Trophoblast cell (in vitro differentiated cells and primary cell): ENCODE results near the gene DNAH9. TPM values are rescaled to one million over a fixed set of nuclear protein-coding genes. Genes with fewer than 3 reads are reported as not detected.

ENCODE experiments used
- DNase-seq, 2 donors: peaks; one replicate each; pipeline ENCODE4 v3.0.0-alpha.2; 2016
- H2AFZ ChIP-seq: 2 replicates; pipeline ENCODE4 v1.6.1; 2013; ENCODE audit warnings: low read length, moderate library complexity, mild to moderate bottlenecking; ENCODE audit not compliant: insufficient read depth, poor library complexity
- H2AK5ac ChIP-seq: 2 replicates; pipeline ENCODE4 v1.6.1; 2013; ENCODE audit warnings: mild to moderate bottlenecking, low read length
- H2BK120ac ChIP-seq: 2 replicates; pipeline ENCODE4 v1.6.1; 2013; ENCODE audit warnings: low read length, mild to moderate bottlenecking, moderate library complexity; ENCODE audit not compliant: insufficient read depth, poor library complexity
- H2BK12ac ChIP-seq: 2 replicates; pipeline ENCODE4 v1.6.1; 2013; ENCODE audit warnings: mild to moderate bottlenecking, low read length, moderate library complexity
- H2BK5ac ChIP-seq: 2 replicates; pipeline ENCODE4 v1.6.1; 2013; ENCODE audit warnings: low read length, low read depth, moderate library complexity, mild to moderate bottlenecking; ENCODE audit not compliant: poor library complexity
- H3K14ac ChIP-seq: 2 replicates; pipeline ENCODE4 v1.6.1; 2013; ENCODE audit warnings: mild to moderate bottlenecking, low read length
- H3K18ac ChIP-seq: 2 replicates; pipeline ENCODE4 v1.6.1; 2013; ENCODE audit warnings: mild to moderate bottlenecking, low read length
- H3K23ac ChIP-seq: 2 replicates; pipeline ENCODE4 v1.6.1; 2013; ENCODE audit warnings: low read length
- H3K27ac ChIP-seq: 2 replicates; pipeline ENCODE4 v1.5.1; 2013; ENCODE audit warnings: low read depth, mild to moderate bottlenecking, inconsistent platforms, low read length, moderate library complexity
- H3K27me3 ChIP-seq: 2 replicates; pipeline ENCODE4 v1.6.1; 2013; ENCODE audit warnings: inconsistent platforms, mild to moderate bottlenecking, low read length, moderate library complexity; ENCODE audit not compliant: insufficient read depth
- H3K36me3 ChIP-seq, 2 experiments: 1 replicate in 1 of 2; 2 replicates in 1 of 2; pipeline ENCODE4 v1.6.1; 2013; ENCODE audit warnings: low read length in 2 of 2, mild to moderate bottlenecking in 2 of 2, moderate library complexity in 1 of 2; ENCODE audit not compliant: insufficient read depth in 2 of 2, control insufficient read depth in 1 of 2
- H3K4ac ChIP-seq: 2 replicates; pipeline ENCODE4 v1.6.1; 2013; ENCODE audit warnings: low read depth, mild to moderate bottlenecking, low read length, moderate library complexity
- H3K4me1 ChIP-seq, 2 experiments: 1 replicate in 1 of 2; 2 replicates in 1 of 2; pipeline ENCODE4 v1.6.1; 2013; ENCODE audit warnings: low read length in 2 of 2, mild to moderate bottlenecking in 2 of 2, moderate library complexity in 1 of 2; ENCODE audit not compliant: insufficient read depth in 2 of 2, control insufficient read depth in 1 of 2
- H3K4me2 ChIP-seq: 2 replicates; pipeline ENCODE4 v1.6.1; 2013; ENCODE audit warnings: inconsistent platforms, mild to moderate bottlenecking, low read length, moderate library complexity
- H3K4me3 ChIP-seq: 2 replicates; pipeline ENCODE4 v1.5.1; 2013; ENCODE audit warnings: mild to moderate bottlenecking, low read depth, low read length, inconsistent platforms
- H3K79me1 ChIP-seq: one replicate; pipeline ENCODE4 v1.6.1; 2013; ENCODE audit warnings: low read length
- H3K79me2 ChIP-seq: 2 replicates; pipeline ENCODE4 v1.6.1; 2013; ENCODE audit warnings: low read length, mild to moderate bottlenecking; ENCODE audit not compliant: control insufficient read depth, insufficient read depth, poor library complexity
- H3K9ac ChIP-seq: 2 replicates; pipeline ENCODE4 v1.6.1; 2013; ENCODE audit warnings: mild to moderate bottlenecking, low read length
- H3K9me3 ChIP-seq: 2 replicates; pipeline ENCODE4 v1.6.1; 2013; ENCODE audit warnings: low read depth, mild to moderate bottlenecking, control low read depth, inconsistent platforms, low read length; ENCODE audit not compliant: insufficient read depth
- H4K12ac ChIP-seq: 2 replicates; pipeline ENCODE4 v1.6.1; 2013; ENCODE audit warnings: low read depth, mild to moderate bottlenecking, low read length, moderate library complexity
- H4K8ac ChIP-seq: 2 replicates; pipeline ENCODE4 v1.6.1; 2013; ENCODE audit warnings: low read depth, mild to moderate bottlenecking, low read length, moderate library complexity
- H4K91ac ChIP-seq: one replicate; pipeline ENCODE4 v1.6.1; 2013; ENCODE audit warnings: low read depth, mild to moderate bottlenecking, low read length, moderate library complexity
- WGBS: extraction: QIAGEN DNeasy Blood & Tissue Kit; methylation state at CpG from one replicate; pipeline ENCODE4 v1.1.7; 2013; ENCODE audit warnings: missing lambda C conversion rate; ENCODE audit not compliant: insufficient read length, insufficient coverage; ENCODE audit errors: extremely low coverage; 5-methylcytosine and 5-hydroxymethylcytosine counted together
- polyA plus RNA-seq: library from polyadenylated mRNA; stranded (reverse); fragments of 200-250 nt; gene quantifications from 2 replicates; pipeline ENCODE4 v1.2.3, GENCODE V29; 2013

The DNAH9 gene
- 0.06 and 0.18 TPM in 2 replicates for polyA plus RNA-seq

- H2AFZ ChIP-seq: peak within 1 kb of the TSS; percentile 24
- H3K4ac ChIP-seq: no peak within 1 kb of the TSS
- no peak within 1 kb of the TSS for H2AK5ac ChIP-seq
- H2BK120ac ChIP-seq: no peak within 1 kb of the TSS
- H3K9me3 ChIP-seq: peaks cover 2% of the 10 kb centered on the region
- no peaks in the 10 kb centered on the region for H3K36me3 ChIP-seq
- no peak within 1 kb of the TSS for H4K8ac ChIP-seq
- no peak within 1 kb of the TSS for H4K12ac ChIP-seq
- WGBS: no CpG with 5 or more reads among the region's 84 CpGs
- H4K91ac ChIP-seq: no peak within 1 kb of the TSS
- peak within 1 kb of the TSS; percentile 76 for H3K4me3 ChIP-seq
- no peak within 1 kb of the TSS for H3K14ac ChIP-seq
- H2BK5ac ChIP-seq: no peak within 1 kb of the TSS
- H3K23ac ChIP-seq: no peak within 1 kb of the TSS
- H3K79me2 ChIP-seq: no peaks in the 10 kb centered on the region
- H3K27me3 ChIP-seq: no peaks in the 10 kb centered on the region
- H3K4me2 ChIP-seq: peak within 1 kb of the TSS; percentile 99
- no peak within 1 kb of the TSS for H3K27ac ChIP-seq
- H3K18ac ChIP-seq: no peak within 1 kb of the TSS
- H3K4me1 ChIP-seq: no peaks in the 10 kb centered on the region
- H2BK12ac ChIP-seq: no peak within 1 kb of the TSS
- no peaks in the 10 kb centered on the region for H3K79me1 ChIP-seq
- peak within 1 kb of the TSS; percentile 80 for H3K9ac ChIP-seq
- peak; percentile 7 to 50 for DNase-seq
Observed at GRCh38 chr17:11598274-11599221, at the start of gene DNAH9. Gene DNAH9, plus strand, starts transcription at chr17:11598470. Its CDS starts 29 bp downstream, at chr17:11598499.

DNA sequence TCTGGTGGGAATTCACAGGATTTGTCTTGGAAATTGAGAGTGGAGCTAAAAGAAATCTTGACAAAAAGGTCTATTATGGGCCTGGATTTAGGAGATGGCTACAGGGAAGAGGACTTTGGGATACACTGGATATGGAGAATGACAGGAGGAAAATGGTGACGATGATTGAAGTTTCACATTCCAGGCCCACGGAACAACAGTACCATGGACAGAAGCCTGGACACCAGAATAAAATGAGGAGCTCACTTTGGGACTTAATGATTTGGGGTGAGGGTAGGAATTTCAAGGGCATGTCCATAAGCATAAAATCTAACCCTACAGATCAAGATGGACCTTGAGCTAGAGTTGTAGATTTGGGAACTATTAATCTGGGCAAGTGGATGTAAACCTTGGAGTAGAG lies 47.8 kb upstream of the DNAH9 start:
- DNase-seq: no peak
- Histone ChIP-seq H2AK5ac (no peak overlapping the region), H4K8ac (no peak overlapping the region), H3K36me3 (no peaks in the 10 kb centered on the region), H3K9me3 (no peaks in the 10 kb centered on the region), H3K23ac (no peak overlapping the region), H4K91ac (no peak overlapping the region), H3K4me3 (no peak overlapping the region), H2BK5ac (no peak overlapping the region), H2BK12ac (no peak overlapping the region), H2AFZ (no peak overlapping the region), H3K9ac (no peak overlapping the region), H3K4ac (no peak overlapping the region), H4K12ac (no peak overlapping the region), H2BK120ac (no peak overlapping the region), H3K4me1 (no peaks in the 10 kb centered on the region), H3K27me3 (no peaks in the 10 kb centered on the region), H3K79me1 (no peaks in the 10 kb centered on the region), H3K79me2 (no peaks in the 10 kb centered on the region), H3K14ac (no peak overlapping the region), H3K4me2 (no peak overlapping the region), H3K18ac (no peak overlapping the region), H3K27ac (no peak overlapping the region)
- WGBS: no CpG with 5 or more reads among the region's 2 CpGs

GRCh38 chr17:11551442-11551841 lies 46.8 kb upstream of the DNAH9 start:
- Histone ChIP-seq H3K9me3 (no peaks in the 10 kb centered on the region), H3K4me3 (no peak overlapping the region), H2BK12ac (no peak overlapping the region), H3K79me2 (no peaks in the 10 kb centered on the region), H4K91ac (no peak overlapping the region), H2BK5ac (no peak overlapping the region), H3K23ac (no peak overlapping the region), H3K18ac (no peak overlapping the region), H3K9ac (no peak overlapping the region), H4K12ac (no peak overlapping the region), H3K27me3 (no peaks in the 10 kb centered on the region), H3K4me2 (no peak overlapping the region), H3K27ac (no peak overlapping the region), H4K8ac (no peak overlapping the region), H3K14ac (no peak overlapping the region), H2AFZ (no peak overlapping the region), H2AK5ac (no peak overlapping the region), H3K36me3 (no peaks in the 10 kb centered on the region), H3K4ac (no peak overlapping the region), H3K79me1 (no peaks in the 10 kb centered on the region), H2BK120ac (no peak overlapping the region), H3K4me1 (no peaks in the 10 kb centered on the region)
- no CpG with 5 or more reads among the region's 6 CpGs for WGBS
- DNase-seq: no peak

DNA sequence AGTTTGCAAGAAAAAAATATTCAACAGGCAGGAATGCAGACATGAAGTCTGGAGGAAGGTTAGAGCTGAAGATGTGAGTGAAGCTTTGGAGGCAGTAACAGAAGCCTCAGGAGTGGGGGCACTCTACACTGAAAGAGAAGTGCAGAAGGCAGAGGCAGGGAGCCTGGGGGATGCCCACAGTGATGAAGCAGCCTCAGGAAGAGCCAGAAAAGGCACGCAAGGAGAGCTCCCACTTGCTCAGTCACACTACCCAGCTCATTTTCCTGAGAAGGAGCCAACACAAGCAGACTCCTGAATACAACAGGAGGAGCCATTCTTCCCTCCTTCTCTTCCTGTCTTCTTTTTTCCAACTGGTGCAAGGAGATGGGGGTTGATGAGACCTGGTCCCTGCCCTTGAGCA lies 45.1 kb upstream of the DNAH9 start:
- no CpG with 5 or more reads among the region's 1 CpG for WGBS
- Histone ChIP-seq H2AK5ac (no peak overlapping the region), H3K9ac (no peak overlapping the region), H4K91ac (no peak overlapping the region), H3K4ac (no peak overlapping the region), H3K79me1 (no peaks in the 10 kb centered on the region), H3K23ac (no peak overlapping the region), H2BK12ac (no peak overlapping the region), H3K18ac (no peak overlapping the region), H3K4me3 (no peak overlapping the region), H3K27ac (no peak overlapping the region), H2AFZ (no peak overlapping the region), H3K4me1 (no peaks in the 10 kb centered on the region), H3K79me2 (no peaks in the 10 kb centered on the region), H3K36me3 (no peaks in the 10 kb centered on the region), H2BK120ac (no peak overlapping the region), H4K8ac (no peak overlapping the region), H3K9me3 (no peaks in the 10 kb centered on the region), H3K4me2 (no peak overlapping the region), H4K12ac (no peak overlapping the region), H3K14ac (no peak overlapping the region), H2BK5ac (no peak overlapping the region), H3K27me3 (no peaks in the 10 kb centered on the region)
- DNase-seq: no peak
